Suprapubic skin (tissue), 4 donors: Measurements from ENCODE around the gene CLASP2.

Source experiments
- EP300 ChIP-seq: sonication (generic); formaldehyde crosslinking; IDR thresholded peaks from one replicate; pipeline ENCODE4 v1.6.1; 2017; ENCODE audit warnings: antibody characterized with exemption
- POLR2A ChIP-seq, 2 donors: fragments of 450-650 bp; IDR thresholded peaks; one replicate each; pipeline ENCODE4 v1.6.1; 2017; ENCODE audit warnings: antibody characterized with exemption in 2 of 2, mild to moderate bottlenecking in 2 of 2, moderate library complexity in 2 of 2
- POLR2AphosphoS5 ChIP-seq, 3 donors: sonication (generic); formaldehyde crosslinking; IDR thresholded peaks; one replicate each; pipeline ENCODE4 v1.6.1; 2017; ENCODE audit warnings: antibody characterized with exemption in 3 of 3
- TF ChIP-seq, protein P1 (sequence below), 2 donors: fragments of 200-600 bp in 1 of 2; fragments of 450-650 bp in 1 of 2; sonication (generic) in 1 of 2; IDR thresholded peaks; one replicate each; pipeline ENCODE4 v1.5.1; 2016 to 2019; ENCODE audit warnings: antibody characterized with exemption in 2 of 2, mild to moderate bottlenecking in 1 of 2, moderate library complexity in 1 of 2

- TF ChIP-seq, protein P1, sequence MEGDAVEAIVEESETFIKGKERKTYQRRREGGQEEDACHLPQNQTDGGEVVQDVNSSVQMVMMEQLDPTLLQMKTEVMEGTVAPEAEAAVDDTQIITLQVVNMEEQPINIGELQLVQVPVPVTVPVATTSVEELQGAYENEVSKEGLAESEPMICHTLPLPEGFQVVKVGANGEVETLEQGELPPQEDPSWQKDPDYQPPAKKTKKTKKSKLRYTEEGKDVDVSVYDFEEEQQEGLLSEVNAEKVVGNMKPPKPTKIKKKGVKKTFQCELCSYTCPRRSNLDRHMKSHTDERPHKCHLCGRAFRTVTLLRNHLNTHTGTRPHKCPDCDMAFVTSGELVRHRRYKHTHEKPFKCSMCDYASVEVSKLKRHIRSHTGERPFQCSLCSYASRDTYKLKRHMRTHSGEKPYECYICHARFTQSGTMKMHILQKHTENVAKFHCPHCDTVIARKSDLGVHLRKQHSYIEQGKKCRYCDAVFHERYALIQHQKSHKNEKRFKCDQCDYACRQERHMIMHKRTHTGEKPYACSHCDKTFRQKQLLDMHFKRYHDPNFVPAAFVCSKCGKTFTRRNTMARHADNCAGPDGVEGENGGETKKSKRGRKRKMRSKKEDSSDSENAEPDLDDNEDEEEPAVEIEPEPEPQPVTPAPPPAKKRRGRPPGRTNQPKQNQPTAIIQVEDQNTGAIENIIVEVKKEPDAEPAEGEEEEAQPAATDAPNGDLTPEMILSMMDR (IDR thresholded peaks at IDR 0.05): no peak
- TF ChIP-seq POLR2A (IDR thresholded peaks at IDR 0.05): no peak
- TF ChIP-seq EP300: no peak
- TF ChIP-seq POLR2AphosphoS5 (IDR thresholded peaks at IDR 0.05): no peak
Observed at GRCh38 chr3:33453331-33453761, 264.7 kb downstream of the CLASP2 start.
